Fibroblast of the conjunctiva (primary cell): Measurements from ENCODE around the gene GPR39.
A peak's percentile ranks its signal among the peaks of the same experiment; 100 is the strongest.
"Not testable (repeated sequence)": the region's sequence is repeated elsewhere in the genome, so short reads cannot be mapped to it uniquely, and the experiment has no call there.

Experiments used
- DNase-seq: peaks from one replicate; pipeline ENCODE4 v3.0.0-alpha.2; 2010; ENCODE audit warnings: low read depth

The GPR39 gene

DNA sequence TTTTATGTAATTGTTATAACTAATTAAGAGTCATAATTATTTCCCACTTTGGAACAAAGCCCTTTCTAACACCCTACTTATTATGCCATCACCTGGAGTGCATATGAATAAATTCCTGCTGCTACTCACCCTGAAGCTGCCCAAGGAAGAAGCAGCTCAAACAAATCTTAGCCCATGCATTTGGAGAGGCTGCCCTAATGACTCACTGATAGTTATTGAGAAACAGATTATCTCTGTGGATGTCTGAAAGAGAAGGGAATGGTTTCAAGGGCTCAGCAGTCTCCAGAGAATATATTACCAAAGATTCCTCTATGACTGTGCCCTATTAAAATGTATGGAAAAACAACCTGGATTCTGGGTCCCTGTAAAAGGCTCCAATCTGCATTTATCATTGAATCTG lies 81.0 kb downstream of the GPR39 start:
- no peak for DNase-seq

DNA sequence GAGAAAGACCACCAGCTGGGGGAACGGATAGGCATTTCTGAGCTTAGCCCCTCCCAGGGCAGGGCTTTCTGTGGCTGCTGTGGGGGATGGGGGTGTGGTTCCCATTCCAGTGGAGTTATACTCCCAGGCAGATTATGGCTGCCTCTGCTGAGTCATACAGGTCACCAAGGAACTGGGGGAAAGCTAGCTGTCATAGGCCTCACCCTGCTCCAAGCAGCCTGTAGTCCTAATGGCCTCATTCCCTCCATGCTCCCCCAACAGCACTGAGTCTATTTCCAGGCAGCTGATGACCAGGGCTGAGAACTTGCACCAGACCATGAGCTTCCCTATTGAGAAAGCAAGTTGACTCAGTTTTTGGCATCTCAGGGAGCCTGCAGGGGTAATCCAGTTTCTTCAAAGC lies 87.1 kb downstream of the GPR39 start:
- DNase-seq, result no peak

DNA sequence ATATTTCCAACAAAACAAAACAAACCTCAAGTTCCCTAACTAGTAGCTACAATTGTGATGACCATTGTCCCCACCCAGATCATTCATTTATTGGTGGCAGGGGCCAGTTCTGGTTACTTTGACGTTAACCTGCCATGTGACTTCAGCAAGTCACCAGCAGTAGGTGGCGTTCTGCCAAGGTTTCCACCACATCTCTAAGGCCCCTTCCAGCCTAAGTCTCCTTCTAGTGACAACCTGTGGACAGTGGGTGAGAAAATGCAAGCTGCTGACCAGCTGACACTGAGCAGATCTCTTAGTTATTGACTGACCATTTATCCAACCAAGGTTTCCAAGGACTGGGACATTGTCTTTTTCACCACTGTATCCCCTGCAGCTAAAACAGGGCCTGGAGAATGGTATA lies 98.4 kb downstream of the GPR39 start:
- DNase-seq, result no peak

DNA sequence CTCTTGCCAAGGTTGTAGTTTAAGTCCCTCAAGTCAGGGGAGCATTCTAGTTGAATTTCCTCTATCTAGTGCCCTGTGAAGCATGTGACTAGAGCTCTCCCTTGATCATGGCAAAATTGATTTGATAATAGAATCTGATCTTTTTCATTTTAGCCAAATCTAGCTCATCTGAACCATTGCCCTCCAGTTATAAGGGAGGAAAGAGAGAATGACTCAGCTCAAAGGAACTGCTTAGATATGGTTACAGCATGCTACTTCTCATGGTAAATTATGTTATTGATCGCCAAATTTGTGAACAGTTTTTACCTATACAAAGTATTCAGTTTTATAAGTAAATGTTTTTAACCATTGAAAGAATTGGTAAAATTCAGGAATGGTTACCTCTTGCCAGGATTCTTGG lies 100.8 kb downstream of the GPR39 start:
- DNase-seq, result no peak

DNA sequence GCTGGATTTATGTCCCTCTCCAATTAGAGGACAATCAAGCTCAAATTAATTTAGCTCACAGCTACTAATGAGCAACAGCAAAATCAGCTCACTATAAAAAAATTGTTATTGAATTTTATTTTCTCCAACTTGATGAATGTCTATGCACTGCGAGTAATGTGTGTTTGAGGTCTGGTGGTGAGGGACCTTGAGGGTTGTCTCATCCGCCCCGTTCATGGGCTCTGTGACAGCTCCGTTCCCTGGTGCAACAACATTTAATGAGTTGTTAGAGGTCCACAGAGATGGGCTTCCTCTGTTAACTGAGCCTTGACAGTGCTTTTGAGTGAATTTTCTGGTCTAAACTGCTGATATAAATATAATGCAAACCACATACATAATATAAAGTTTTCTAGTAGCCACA lies 101.7 kb downstream of the GPR39 start:
- no peak for DNase-seq

DNA sequence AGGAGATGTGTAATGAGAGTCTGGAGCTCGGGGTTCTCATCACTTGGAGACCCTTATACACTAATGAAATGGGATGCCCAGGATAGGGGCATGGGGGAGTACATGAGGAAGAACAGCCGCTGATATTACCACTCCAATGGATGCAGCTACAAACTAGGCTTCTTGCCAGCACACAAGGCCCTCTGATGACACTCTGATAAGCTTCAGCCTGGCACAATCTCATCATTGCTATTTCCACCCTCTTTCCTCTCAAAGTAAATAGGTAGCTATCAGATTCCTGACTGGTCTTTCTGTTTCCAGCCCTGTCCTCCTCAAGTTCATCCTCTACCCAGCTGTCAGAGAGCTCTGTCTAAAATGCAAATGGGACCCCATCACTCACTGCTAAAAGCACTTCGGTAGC lies 103.0 kb downstream of the GPR39 start:
- no peak for DNase-seq

DNA sequence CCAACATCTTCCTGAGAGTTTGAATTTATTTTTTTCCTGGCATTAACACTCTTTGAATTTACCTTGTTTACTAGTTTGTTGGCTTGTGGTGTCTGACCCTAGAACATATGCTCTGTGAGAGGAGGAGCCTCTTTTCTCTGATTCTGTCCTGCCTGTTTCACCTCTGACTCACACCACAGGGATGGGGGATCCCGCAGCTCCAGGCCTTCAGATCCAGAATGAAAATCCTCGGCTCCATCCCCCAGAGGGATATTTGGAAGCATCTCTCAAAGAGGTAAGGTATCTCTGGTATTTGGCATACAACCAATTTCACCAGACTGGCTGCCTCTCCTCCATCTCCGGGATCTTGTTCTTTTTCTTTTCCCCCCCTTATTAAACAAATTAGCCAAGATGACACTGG lies 104.7 kb downstream of the GPR39 start:
- DNase-seq, result no peak

DNA sequence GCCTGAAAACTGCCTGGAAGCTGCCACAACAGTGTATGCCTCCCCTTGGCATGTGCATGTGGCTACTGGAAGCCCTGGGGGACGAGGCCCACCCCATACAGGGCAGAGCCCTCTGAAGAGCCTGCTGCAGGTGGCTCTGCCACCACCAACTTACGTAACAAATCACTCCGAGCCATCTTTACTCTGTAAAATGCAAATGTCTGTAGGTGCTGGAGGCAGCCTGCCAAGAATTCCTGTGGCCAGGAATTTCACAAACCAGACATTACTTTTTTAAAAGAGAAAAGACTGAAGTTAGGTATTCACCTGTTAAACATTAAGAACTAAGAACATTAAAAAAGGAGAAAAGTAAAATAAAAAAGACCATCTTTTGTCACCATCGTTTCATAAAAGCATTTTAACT lies 106.3 kb downstream of the GPR39 start:
- no peak for DNase-seq

DNA sequence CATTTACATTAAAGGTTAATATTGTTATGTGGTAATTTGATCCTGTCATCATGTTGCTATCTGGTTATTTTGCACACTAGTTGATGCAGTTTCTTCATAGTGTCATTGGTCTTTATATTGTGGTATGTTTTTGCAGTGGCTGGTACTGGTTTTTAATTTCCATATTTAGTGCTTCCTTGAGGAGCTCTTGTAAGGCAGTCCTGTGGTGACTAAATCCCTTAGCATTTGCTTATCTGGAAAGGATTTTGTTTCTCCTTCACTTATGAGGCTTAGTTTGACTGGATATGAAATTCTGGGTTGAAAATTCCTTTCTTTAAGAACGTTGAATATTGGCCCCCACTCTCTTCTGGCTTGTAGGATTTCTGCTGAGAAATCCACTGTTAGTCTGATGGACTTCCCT lies 120.5 kb downstream of the GPR39 start:
- DNase-seq, result not testable (repeated sequence)

DNA sequence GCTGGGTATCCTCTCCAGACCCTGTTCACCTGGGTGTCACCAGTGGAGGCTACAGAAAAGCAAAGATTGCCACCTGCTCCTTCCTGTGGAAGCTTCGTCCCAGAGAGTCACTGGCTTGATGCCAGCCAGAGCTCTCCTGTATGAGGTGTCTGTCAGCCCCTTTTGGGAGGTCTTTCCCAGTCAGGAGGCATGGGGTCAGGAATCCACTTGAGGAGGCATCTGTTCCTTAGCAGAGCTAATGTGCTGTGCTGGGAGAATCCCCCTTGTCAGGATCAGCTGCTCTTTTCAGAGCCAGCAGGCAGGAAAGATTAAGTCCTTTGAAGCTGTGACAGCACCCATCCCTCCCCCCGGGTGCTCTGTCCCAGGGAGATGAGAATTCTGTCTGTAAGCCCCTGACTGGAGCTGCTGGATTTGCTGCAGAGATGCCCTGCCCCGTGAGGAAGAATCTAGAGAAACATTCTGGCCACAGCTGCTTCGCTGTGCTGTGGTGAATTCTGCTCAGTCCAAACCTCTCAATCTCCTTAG lies 121.8 kb downstream of the GPR39 start:
- no peak for DNase-seq

DNA sequence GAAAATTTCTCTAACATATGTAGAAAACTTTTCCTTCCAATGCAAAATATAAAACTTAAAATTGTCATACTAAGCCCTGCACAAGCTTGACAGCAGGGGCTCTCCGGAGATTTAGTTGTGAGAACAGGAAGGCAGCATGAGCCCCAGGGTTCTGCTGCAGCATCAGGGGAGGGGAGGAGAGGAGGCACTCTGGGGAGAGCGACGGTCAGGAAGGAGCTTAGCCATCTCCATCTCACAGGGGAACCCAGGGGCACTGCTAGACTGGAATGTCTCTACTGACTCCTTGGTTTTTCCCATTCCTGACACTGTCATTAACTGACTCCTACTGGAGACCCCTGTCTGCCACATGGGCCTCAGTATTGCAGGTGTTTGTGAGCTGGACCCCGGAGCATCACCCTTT lies 123.6 kb downstream of the GPR39 start:
- DNase-seq, result no peak

DNA sequence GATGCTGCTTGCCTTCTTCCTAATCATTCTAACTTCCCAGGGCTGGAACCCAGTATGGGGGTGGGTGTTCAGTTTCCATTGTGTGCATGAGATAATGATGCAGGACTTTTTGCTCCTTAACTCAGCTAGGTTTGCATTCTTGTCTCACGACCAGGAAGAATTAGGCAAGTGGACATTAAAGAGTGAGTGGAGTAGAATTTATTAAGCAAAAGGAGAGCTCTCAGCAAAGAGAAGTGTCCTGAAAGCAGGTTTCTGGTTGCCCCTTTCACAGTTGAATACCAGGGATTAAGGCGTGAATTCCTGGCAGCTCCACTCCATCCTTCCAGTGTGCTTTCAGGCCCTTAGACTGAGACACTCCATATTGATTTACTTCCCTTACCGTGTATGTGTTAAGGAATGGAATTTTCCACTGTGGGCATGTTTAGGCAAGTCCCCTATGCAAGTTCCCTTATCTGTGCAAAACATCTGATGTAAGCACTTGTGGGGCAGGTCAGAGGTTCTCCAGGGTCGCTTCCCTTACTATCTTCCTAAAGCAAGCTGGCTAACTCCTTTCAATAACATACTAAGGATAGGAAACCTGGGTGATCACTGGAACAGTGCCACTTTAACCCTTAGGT lies 126.5 kb downstream of the GPR39 start:
- no peak for DNase-seq

DNA sequence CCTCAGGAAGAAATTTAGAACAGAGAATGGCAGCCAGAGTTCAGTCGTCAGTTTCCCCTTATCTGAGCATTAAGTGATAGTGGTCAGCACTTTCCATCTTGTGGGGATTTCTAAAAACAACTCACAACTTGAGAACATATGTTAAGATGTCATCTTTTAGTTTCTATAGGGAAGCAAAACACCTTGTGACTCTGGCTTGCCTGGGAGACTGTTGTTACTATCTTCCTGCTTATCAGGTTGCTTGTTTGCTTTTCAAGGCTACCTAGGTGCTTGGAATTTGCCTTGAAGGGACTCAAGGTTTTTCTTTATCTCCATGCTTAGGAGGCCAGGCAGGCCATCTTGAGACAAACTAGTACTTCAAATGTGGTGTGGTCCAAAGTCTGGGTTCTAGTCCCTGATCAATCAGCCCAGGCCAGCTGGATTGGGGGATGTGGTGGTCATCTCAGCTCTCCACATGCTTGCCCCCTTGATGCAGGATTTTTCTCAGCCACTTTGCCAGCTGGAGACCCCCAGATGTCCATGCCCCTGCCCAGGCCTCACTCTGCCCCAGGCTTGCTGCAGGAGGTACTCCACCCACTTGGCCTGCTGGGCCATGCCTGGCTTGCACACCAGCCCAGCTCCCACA lies 127.5 kb downstream of the GPR39 start:
- DNase-seq, result no peak

DNA sequence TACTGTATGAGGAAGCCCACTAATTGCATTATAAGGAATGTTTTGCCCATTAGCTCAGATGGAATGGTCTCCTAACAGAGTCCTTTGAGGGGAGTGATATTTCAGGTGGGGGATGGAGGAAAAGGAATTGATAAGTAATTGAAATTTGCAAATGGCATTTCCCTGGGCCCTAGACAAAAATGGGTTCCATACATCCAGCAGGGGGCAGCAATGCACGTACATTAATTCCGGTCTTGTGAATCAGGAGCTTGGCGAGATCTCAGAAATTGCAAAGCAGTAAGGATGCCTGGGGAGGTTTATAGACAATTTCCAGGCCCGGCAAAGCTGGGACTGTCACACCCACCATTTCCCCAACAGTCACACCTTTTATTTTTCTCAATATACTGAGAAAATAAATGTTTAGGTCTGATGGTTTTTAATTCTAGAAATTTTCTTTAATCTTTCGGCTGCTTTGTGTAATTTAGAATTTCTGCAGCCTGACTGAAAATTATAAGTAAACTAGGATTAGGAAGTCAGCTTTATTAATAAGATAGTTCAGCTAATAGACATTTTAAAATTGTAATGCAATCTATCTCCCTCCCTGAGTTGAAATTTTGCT lies 130.6 kb downstream of the GPR39 start:
- DNase-seq, result peak; percentile 53

DNA sequence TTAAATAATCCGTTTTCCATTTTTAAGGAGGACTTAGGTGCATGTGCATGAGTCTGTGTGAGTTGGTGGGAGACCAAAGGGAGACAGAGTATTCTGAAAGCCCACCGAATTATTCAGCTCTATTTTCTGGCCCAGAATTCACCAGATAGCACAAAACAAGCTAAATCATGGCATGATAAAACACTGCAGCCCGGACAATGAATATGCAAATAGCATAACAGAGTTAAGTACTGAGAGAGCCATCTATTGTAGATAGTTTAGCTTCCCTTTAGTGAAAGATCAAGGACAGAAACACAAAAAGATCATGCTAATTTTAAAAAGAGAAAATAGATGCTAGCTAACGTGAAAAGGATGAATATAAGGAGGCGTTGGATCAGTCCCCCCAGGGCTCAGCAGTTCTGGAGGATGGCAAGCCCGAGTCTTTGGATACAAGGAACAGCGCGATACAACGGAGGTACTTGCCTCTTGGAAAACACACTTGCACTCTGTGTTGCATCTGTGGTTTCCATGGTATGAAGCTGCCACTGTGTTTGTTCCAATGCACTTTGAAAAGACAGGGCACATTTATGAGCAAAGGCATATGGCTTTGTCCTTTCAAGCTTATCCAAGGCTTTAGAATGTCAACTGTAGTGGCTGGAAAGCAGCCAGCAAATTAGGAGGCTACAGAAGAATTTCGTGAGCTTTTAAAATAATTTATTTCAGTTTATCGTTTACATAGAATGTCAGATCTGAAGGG lies 133.5 kb downstream of the GPR39 start:
- no peak for DNase-seq

DNA sequence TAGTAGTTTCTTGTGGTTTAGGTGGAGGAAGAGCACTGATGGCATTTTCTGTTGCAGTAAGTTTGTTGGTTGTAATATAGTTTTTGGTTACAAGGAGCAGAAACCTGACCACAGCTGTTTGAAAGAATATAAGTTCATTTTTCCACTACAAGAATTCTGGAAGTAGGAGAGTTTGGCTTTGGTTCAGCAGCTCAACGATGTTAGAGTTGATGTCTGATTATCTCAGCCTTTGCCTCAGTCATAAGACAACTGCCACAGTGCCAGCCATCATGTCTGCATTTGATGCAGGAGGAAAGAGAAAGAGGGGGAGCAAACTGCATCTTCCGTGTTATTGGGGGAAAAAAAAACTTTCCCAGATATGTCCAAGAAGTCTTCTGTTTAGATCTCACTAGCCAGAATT lies 134.3 kb downstream of the GPR39 start:
- no peak for DNase-seq

DNA sequence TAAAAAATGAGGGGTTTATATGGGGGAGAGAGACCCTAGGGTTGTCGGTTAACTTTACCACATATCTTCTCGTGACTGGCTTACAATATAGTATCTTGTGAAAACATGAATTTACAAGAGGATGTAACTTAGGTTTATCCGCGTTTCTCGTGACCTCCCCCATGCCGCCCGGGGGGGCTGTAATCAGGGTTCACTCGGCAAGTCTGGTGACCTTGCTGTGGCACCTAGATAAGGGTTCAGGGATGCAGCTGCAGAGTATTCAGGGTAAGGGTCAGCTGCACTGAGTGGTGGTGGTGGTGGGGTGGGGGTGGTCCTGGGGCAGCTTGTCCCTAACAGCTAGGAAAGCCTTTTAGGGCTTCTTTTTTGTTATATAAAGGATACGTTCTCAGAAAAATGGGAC lies 141.1 kb downstream of the GPR39 start:
- no peak for DNase-seq

DNA sequence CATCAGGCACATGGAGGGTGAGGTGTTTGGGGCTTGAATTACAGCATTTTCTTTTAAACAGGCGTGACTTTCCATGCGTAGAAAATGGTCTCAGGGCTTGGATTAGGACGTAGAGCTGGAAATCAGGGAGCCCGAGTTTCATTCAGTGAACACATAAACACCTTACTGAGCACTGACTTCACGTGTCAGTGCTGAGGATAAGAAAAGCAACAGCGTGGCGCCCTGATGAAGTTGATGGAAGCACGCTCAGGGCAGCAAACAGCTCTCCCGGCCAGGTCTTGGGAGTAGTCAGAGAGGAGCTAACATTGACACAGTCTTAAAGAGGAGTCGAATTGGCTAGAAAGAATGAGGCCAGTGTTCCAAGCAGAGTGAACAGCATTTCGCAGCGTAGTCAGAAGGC lies 142.7 kb downstream of the GPR39 start:
- no peak for DNase-seq

DNA sequence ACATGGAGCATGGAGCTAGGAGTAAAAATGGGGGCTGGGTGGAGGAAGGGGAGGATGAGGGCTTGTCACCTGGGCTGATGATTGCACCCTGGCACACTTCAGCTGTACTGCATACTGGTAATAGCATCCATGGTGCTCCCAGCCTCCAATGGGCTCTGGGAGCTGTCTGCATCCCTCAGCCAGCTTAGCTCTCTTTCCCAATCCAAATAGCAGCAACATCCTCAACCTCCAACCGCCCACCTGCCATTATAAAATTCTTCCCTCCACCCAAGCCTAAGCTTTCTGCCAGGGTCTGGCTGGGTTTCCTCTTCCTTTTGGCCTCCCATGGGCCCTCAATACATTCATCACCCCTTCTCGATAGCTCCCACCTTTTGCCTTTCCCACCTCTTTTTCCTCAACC lies 143.3 kb downstream of the GPR39 start:
- DNase-seq, result no peak

DNA sequence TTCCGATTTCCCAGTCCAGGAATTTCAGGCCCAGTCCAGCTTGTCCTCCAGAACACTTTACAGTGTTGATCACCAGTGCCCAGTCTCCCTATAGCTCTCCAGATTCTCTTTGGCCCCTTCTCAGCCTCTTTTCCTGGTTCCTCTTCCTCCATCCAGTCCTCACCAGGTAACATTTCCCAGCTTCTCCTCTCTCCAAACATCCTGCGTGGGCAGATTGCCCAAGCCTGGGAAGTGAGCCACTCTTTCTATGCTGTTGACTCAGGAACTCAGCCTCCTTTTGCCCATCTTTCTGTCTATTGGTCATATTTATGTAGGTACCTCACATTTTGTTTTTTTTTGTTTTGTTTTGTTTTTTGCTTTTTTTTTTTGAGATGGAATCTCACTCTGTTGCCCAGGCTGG lies 144.0 kb downstream of the GPR39 start:
- DNase-seq, result no peak

DNA sequence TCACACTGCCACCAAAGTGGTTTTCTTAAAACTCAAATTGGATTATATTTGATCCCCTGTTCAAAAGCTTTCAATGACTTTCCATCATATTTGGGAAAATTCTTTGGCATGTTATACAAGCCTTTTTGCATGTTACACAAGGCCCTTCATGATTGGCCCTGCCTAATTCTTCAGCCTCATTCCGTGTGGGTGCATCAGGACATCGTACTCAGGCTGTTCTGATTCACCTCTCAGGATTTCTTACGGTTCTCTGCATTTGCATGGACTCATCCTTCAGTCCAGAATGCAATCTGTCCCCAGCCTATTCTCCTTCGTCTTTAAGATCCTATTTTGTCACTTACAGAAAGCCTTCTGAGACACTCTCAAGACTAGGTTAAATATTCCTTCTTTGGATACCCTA lies 145.6 kb downstream of the GPR39 start:
- no peak for DNase-seq

DNA sequence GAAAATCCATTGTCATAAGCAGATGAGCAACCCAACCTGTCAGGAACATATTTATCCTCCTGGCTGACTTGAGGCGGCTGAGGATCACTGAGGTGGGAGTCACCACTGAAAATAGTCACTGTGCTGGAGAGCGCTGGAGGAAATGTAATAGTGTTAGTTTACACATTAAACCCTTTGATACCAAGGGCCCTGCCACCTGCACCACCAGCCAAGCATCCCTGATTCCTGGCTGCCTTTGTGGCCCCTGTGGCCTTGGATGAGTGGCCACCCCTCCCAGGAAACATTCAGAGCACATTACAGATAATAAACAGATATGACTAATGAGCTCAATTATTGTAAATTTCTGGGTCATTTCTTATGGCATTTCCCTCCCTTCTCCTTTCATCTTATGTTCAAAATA lies 147.5 kb downstream of the GPR39 start:
- no peak for DNase-seq

DNA sequence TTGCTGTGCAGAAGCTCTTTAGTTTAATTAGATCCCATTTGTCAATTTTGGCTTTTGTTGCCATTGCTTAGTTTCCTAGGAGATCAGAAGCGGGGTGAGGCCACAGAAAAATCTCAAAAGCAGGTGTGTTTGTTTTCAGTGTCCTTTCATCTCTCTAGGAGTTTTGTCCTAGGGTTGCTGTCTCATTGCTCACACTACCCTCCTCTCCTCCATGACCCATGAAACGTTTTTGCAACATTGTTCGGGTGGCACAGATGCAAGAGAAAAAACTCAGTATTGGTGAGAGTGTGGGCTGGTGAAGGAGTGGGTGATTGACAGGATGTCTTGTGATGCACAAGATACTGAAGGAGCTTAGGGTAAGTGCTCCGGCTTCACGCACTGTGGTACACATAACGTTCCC lies 149.8 kb downstream of the GPR39 start:
- no peak for DNase-seq
